NCI-H1417 treated with DMSO at 0.1 percent for 48 hours (cell line): ENCODE results near the gene VCL.
"Not testable (repeated sequence)": the region's sequence is repeated elsewhere in the genome, so short reads cannot be mapped to it uniquely, and the experiment has no call there.

ENCODE experiments used
- DNase-seq: peaks from one replicate; lab custom pipeline; 2025; lab: John Stamatoyannopoulos, UW

VCL gene

GRCh38 chr10:74006269-74006668 is 8.4 kb downstream of the VCL start:
- DNase-seq: no peak

GRCh38 chr10:74008212-74008731 is 10.4 kb downstream of the VCL start:
- DNase-seq: no peak

GRCh38 chr10:74011017-74011416 is 13.1 kb downstream of the VCL start:
- no peak for DNase-seq

- DNase-seq: no peak
Measured at GRCh38 chr10:74011770-74012169, 13.9 kb downstream of the VCL start.

- no peak for DNase-seq
Measured at GRCh38 chr10:74012480-74012879, 14.6 kb downstream of the VCL start.

- DNase-seq: no peak
Measured at GRCh38 chr10:74013004-74013403, 15.1 kb downstream of the VCL start.

- not testable (repeated sequence) for DNase-seq
Measured at GRCh38 chr10:74014574-74014973, 16.7 kb downstream of the VCL start.

- DNase-seq: no peak
Measured at GRCh38 chr10:74018241-74018640, 20.3 kb downstream of the VCL start.

- DNase-seq: no peak
Measured at GRCh38 chr10:74021248-74022055, 23.5 kb downstream of the VCL start.

- DNase-seq: no peak
Measured at GRCh38 chr10:74022926-74023629, 25.2 kb downstream of the VCL start.

- DNase-seq: no peak
Measured at GRCh38 chr10:74024600-74024999, 26.7 kb downstream of the VCL start.

GRCh38 chr10:74025380-74025978 is 27.6 kb downstream of the VCL start:
- DNase-seq: no peak

- no peak for DNase-seq
Measured at GRCh38 chr10:74026428-74027015, 28.6 kb downstream of the VCL start.

- no peak for DNase-seq
Measured at GRCh38 chr10:74027702-74028101, 29.8 kb downstream of the VCL start.

GRCh38 chr10:74029943-74030342 is 32.0 kb downstream of the VCL start:
- no peak for DNase-seq

- not testable (repeated sequence) for DNase-seq
Measured at GRCh38 chr10:74032208-74032607, 34.3 kb downstream of the VCL start.

- DNase-seq: no peak
Measured at GRCh38 chr10:74032900-74033655, 35.2 kb downstream of the VCL start.

- no peak for DNase-seq
Measured at GRCh38 chr10:74033702-74034101, 35.8 kb downstream of the VCL start.

GRCh38 chr10:74034301-74034700 is 36.4 kb downstream of the VCL start:
- DNase-seq: no peak

GRCh38 chr10:74035303-74035702 is 37.4 kb downstream of the VCL start:
- no peak for DNase-seq

- no peak for DNase-seq
Measured at GRCh38 chr10:74036474-74036873, 38.6 kb downstream of the VCL start.
